GM19351 (cell line): Measurements from ENCODE around the gene CNIH4.
A peak's percentile ranks its signal among the peaks of the same experiment; 100 is the strongest.
"Not testable (repeated sequence)": the region's sequence is repeated elsewhere in the genome, so short reads cannot be mapped to it uniquely, and the experiment has no call there.

Experiments
- ATAC-seq: cut with Tn5 transposase; IDR thresholded peaks from one replicate; pipeline ENCODE4 v1.9.1; 2021; ENCODE audit warnings: mild to moderate bottlenecking, moderate library complexity; ENCODE audit not compliant: unreplicated experiment

The CNIH4 gene

DNA sequence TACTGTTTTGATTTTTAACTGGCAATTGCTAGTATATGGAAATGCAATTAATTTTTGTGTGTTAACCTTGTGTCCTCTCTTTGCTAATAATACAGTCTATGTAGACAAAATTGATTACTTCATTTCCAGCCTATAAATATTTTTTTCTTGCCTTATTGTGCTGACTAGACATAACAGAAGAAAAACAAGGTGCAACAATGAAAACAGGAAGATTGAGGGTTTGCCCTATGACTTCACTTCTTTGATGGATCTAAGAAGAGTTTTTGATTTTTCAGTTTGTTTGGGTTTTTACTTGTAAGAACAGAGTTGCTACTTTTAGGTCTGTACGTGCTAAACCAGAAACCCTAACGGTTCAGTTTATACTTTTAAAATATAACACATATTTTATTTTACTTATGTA is 8.5 kb upstream of the CNIH4 start:
- ATAC-seq = no peak

DNA sequence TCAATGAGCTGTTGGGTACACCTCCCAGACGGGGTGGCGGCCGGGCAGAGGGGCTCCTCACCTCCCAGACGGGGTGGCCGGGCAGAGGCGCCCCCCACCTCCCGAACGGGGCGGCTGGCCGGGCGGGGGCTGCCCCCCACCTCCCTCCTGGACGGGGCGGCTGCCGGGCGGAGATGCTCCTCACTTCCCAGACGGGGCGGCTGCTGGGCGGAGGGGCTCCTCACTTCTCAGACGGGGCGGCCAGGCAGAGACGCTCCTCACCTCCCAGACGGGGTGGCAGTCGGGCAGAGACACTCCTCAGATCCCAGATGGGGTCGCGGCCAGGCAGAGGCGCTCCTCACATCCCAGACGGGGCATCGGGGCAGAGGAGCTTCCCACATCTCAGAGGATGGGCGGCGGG is 7.0 kb upstream of the CNIH4 start:
- ATAC-seq = not testable (repeated sequence)

DNA sequence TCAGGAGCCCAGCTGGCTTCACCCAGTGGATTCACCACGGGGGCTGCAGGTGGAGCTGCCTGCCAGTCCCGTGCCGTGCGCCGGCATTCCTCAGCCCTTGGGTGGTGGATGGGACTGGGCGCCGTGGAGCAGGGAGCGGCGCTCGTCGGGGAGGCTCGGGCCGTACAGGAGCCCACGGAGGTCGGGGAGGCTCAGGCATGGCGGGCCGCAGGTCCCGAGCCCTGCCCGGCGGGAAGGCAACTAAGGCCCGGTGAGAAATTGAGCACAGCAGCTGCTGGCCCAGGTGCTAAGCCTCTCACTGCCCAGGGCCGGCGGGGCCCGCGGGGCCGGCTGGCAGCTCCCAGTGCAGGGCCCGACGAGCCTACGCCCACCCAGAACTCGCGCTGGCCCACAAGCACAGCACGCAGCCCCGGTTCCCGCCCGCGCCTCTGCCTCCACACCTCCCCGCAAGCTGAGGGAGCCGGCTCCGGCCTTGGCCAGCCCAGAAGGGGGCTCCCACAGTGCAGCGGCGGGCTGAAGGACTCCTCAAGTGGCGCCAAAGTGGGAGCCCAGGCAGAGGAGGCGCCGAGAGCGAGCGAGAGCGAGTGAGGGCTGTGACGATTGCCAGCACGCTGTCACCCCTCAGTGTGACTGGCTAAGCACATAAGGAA is 4.1 kb upstream of the CNIH4 start:
- ATAC-seq = not testable (repeated sequence)

DNA sequence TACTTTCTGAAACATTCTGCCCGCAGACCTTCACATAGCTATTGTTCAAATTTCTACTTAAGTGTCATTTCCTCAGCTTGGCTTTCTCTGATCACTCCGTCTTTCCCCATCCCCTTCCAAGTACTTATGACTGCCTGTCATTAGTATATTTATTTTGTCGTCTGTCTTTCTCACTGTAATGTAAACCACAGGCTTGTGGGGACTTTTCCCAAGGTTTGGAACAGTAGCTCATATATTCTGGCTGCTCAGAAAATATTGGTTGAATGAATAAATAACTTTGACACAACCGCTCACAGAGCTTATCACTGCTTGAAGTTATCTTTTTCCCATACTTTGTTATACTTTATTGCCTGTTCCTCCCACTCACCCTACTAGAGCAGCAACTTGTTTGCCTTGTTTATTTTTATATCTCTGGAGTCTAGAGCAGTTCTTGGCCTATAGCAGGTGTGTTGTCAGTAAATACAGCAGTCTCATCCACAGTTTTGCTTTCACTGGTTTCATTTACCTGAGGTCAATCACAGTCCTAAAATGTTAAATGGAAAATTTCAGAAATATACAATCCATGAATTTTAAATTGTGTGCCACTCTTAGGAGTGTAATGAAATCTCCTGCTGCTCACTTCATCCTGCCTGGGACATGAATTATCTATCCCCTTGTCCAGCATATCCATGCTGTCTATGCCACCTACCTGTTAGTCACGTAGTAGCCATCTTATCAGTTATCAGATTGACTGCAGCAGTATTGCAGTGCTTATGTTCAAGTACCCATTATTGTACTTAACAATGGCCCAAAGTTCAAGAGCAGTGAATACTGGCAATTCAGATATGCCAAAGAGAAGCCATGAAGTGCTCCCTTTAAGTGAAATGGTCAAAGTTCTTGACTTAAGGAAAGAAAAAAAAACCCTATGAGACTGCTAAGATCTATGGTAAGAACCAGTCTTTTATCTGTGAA is 2.4 kb upstream of the CNIH4 start:
- ATAC-seq = no peak

DNA sequence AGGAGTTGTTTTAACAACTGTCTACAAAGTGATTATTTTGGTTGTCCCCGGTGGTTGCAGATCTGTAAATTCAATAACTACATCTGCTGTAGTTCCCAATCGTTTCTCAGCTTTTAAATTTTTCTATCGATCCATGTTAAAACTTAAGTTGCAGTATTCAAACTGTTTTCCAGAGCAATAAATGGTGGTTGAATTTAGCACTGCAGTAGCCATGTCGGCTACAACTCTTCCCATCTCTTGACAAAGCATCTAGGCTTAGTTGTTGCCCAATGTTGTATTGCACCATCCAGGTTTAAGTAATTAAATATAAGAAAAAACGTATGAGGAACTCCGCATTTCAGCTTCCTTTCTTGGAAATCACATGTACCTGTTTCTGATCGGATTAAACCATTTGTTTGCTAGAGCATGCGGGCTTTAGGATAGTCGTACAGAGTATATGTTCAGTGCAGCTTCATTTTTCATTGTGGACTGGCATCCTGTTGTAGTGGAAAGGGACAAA is 996 bp downstream of the CNIH4 start:
- ATAC-seq = no peak

DNA sequence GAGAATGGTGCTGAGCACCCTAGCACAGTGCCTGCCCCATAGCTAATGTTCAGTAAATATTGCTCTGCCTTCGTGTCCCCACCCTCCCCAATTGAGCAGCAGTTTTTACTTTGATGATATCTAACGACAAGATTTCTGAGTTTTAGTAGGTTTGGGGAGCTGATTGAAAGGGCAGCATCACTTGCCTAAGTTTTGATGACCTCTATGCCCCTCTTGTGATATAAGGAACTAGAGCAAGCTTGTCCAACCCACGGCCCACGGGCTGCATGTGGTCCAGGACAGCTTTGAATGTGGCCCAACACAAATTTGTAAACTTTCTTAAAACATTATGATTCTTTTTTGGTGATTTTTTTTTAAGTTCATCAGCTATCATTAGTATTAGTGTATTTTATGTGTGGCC is 1.6 kb downstream of the CNIH4 start:
- ATAC-seq = no peak

DNA sequence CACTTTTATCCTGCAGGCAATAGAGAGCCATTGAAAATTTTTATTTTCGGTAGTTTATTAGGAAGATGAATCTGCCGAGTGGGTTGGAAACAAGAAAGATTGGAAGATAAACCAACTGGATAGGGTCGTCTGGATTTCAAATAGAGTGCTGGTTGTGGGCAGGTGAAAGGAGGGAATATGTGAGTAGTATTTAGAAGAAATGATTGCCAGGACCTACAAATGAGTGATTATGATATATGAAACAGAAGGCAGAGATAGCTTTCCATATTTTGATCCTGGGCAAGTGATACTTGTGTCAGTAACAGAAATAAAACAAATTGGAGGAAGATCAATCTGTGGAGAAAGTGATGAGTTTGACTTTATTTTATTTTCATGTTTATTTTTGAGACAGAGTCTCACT is 2.5 kb downstream of the CNIH4 start:
- no peak for ATAC-seq

DNA sequence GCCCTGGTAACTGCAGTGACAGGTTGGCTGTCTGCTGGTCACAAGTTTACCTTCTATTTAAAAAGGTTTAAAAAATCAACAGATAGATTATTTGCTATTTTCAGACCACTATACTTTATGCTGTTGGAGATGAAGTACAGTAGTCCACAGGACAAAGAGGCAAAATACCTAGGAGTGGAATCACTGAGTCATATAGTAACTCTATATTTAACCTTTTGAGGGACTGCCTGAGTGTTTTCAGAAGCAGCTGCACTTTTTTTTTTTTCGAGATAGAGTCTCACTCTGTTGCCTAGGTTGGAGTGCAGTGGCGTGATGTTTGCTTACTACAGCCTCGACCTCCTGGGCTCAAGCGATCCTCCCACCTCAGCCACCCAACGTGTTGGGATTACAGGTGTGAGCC is 11.7 kb downstream of the CNIH4 start:
- peak; percentile 92 for ATAC-seq

DNA sequence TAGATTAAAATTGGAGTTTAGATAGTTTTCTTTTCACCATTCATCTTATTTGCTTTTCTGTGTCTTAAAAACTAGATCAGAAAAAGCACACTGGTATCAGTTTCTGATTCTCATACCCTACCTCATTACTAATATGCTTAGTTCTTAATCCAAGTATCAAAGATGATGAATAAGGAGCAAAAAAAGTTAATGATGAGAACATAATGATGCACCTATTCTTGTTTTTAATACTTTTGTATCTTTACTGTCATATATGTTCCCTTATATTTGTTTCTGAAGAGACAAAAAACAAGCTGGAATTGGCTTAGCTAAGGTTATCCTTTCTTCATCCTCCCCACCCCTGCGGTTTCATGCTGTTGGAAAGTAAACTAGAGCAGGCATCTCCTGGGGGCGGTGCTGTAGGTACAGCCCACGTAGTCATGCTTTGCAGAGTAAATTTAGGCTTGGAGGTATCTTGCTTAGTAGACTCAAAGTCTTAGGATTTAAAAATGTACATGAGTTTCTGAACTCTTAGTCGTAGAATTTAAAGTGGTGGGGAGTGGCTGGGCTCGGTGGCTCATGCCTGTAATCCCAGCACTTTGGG is 16.4 kb downstream of the CNIH4 start:
- no peak for ATAC-seq

DNA sequence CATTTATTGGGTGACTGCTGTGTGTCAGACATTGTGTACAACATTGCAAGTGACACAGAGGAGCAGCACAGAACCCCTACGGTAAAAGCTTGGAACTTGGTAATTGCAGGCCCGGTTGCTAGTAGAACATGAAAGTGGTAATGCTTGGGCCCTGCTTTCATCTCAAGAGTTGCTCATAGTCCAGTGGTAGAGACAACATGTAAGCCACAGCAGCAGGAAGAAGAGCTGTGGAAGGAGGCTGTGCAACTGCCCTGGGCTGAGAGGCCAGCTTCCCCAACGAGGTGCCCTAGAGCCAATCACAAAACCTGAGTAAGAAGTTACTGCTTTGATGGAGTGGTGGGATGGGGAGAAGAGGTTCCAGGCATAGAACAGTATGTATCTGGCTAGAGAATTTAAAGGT is 18.4 kb downstream of the CNIH4 start:
- ATAC-seq = no peak

DNA sequence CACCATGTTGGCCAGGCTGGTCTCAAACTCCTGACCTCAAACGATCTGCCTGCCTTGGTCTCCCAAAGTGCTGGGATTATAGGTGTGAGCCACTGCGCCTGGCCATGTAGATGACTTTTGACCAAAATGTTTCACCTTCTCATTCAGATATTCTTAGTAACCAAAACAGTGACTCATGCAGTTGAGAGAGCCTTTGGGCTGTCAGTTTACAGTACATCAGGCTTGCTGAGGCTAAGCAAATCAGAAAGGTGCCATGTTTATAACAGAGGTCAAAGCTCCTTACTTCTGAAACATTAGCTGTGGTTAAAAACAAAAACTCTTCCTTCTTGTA is 21.0 kb downstream of the CNIH4 start:
- ATAC-seq = peak; percentile 68

DNA sequence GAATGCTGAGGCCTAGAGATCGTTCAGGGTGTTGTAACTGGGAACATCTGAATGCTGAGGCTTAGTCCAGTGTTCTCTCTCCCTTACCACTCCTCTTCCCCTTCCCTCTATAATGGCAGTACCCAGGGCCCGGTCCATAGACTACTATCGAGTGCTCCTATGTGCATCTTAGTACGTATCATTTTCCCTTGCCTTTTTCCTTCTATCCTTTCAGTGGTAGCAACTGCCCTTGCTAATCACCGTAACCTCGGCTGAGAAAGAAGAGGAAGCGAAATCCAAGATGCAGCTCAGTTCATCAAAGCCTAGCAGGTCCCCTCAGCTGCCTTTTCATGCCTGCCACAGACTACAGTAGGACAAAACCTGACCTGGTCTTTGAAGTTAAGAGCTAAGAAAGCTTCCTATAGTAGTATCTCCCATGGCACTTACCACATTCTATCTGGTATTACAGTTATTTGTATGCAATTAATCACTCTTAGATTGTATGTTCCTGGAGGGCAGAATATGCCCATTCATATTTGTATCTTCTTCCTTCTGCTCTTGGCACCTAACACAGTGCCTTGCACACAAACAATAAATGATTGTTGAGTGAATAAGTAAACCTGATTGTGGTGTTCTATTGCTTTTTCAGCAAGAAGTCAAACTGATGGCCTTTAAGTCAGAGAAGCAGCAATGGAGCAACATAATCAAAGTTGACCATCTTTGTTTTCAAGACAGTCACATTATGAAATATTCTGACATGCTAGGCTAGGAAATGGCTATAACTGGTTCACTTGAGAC is 22.4 kb downstream of the CNIH4 start:
- peak; percentile 40 for ATAC-seq

DNA sequence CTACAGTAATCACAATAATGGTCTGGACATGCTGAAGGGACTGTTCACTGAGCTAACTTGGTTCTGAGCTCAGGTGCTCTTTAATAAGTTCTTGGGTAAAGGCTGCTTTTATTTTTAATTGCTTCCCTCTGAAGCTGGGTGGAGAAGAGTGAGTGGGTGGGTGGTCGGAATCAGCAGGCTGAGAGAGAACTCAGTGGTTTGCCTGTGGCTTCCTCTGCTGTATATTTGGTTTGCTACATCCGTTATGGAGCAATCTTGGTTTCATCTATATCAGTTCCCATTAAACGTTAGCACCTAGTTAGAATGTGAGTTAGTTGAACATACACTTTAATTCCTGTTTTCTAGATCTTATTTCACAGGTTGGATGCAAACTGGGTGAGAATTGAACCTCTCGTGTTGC is 23.3 kb downstream of the CNIH4 start:
- peak; percentile 72 for ATAC-seq

DNA sequence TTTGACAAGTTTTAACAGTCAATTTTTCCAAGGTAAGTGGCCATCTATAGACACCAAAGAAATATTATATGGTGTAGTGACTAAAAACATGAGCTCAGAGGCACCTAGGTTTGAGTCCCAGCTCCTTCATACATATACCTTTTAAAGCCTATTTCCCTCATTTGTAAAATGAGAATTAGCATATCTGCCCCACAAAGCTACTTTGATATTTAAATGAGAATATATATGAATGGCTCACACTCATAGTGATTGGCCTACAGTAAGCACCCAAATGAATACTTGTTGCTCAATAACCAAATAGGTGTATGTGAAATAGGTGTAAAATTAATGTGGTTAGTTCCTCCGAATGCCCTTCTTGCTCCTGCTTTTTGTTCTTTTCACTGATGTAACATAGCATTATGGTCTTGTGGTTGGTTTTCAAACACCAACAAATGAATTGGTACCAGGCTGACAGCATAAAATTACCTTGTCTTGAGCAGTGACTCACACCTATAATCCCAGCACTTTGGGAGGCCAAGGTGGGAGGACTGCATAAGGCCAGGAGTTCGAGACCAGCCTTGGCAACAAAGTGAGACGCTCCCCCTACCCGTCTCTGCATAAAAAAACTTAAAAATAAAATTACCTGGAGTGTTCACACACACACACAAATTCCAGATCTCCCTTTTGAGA is 25.3 kb downstream of the CNIH4 start:
- no peak for ATAC-seq

DNA sequence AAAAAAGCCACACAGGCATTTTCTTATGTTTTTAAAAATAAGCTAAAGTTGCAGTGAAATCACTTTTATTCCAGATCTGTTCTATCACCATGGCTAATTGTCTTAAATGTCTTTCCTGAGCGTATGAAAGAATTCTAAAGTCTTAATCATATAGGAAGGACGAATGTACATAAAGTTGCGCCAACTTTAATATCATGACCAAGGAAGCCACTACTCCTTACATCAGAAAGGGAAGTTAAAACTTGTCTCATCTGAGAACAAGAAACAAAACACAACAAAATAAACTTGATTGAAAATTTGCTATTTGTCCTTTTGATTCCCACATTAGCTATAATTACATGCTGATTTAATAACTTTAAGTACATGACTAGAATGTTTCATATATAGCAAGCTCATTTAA is 26.5 kb downstream of the CNIH4 start:
- no peak for ATAC-seq

DNA sequence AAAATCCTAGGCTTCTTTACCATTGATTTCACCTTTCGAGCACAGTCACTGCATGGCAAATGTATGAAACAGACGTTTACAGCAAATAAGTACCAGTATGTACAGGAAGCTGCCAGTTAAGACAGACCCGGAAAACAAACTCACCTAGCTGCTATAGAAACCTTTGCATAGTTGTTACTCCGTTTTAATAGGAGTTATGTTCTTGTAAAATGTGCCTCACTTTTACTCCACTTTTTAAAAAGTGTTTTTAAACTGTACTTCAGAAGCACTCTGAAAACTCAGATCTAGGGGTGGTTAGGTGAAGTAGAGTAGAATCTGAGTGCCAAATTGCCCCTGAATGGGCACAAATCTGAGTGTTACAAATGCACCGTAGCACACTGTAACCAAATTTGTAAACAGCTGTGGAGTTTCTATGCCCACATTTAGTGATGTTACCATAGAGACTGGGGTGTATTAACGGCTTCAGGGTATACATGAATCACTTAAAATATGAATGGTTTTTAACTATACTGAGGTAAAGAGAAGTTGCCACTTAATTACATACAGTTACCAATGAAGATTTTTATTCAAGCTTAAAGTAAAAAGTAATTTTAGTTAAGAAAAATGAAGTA is 30.7 kb downstream of the CNIH4 start:
- ATAC-seq = no peak

DNA sequence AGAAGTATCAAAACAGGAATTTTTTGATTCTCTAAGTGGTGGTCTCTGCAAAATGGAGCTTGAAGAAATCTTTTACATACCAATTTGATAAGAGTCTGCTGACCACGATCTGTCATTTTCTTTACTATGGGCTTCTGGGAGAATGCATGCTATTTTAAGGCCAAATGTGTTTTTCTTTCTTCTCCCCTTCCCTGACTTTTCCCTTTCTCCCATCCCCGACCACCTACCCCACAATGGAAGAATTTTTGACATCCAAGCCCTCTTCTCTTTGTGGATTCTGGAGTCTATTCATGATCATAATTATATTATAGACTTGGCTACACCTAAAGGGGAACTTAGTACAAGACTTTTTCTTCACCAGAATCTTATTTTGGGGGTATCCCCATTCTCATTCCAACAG is 31.3 kb downstream of the CNIH4 start:
- no peak for ATAC-seq

DNA sequence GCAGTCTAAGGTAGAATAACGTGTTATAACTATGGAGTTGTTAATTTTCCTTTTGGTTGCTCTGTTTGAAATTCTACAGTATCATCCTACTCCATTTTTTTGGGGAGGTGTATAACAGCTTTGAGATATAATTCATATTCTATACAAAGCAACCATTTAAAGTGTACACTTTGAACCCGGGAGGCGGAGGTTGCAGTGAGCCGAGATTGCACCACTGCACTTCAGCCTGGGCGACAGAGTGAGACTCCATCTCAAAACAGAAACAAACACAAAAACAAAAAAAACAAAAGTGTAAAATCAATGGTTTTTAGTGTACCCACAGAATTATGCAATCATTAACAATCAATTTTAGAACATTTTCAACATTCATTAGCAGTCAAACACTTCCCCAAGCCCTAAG is 33.8 kb downstream of the CNIH4 start:
- ATAC-seq = no peak

DNA sequence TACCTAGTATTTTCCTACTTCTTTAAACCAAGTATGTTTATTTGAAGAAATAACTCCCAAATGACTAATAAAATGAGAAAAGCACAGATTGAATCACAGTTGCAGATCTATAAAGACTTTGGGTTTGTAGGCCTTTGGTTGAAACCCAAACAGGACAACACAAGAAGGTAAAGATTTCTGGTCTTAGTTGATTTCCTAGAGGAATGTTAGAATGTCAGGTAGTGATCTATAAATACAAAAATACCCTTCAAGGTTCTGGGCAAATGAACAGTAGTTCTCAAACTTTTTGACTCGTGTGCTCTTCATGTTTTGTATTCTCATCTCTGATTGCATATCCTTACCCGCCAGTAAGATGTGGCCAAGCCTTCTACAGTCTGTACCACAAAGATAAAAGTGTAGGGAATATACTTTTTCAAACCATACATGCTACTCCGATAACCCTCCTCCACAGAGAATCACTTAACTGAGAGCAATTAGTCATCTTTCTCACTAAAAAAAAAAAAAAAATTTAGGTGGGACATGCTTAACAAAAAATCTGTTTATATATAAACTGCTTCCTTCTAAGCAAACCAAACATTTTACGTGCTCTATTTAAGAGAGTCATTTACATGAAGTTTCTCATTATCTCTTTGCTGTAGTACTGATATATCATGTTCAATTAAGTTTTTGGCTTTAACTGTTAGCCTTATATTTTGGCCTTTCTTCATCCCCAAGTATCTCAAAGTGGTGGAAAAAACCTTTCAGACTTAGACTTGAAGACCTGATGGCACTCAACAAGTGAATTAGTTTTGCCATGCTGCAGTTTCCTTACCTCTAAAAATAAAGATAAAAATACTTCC is 36.0 kb downstream of the CNIH4 start:
- no peak for ATAC-seq
